Adrenal gland (tissue), 12 donors: Measurements from ENCODE around the gene CACNB4. TPM values are rescaled to one million over a fixed set of nuclear protein-coding genes. Genes with fewer than 3 reads are reported as not detected.

ENCODE experiments used
- DNase-seq, 7 donors: peaks; one replicate each; pipeline ENCODE4 v3.0.0-alpha.2; 2019 to 2020
- H3K27ac ChIP-seq, 5 donors: fragments of 200-600 bp; sonication (generic) in 4 of 5; 1 replicate in 3 of 5; 2 replicates in 2 of 5; pipeline versions ENCODE4 v1.5.1 to v1.8.0; 2016 to 2020; ENCODE audit warnings: mild to moderate bottlenecking in 1 of 5
- H3K27me3 ChIP-seq: fragments of 200-600 bp; 2 replicates; pipeline ENCODE4 v1.8.0; 2021
- H3K36me3 ChIP-seq, 2 donors: fragments of 200-600 bp; replicated peaks in 1 of 2; 1 replicate in 1 of 2; 2 replicates in 1 of 2; pipeline versions ENCODE4 v1.5.1 to v1.8.0; 2018 to 2022
- H3K4me1 ChIP-seq, 2 donors: fragments of 200-600 bp; replicated peaks in 1 of 2; 1 replicate in 1 of 2; 2 replicates in 1 of 2; pipeline versions ENCODE4 v1.5.1 to v1.8.0; 2018 to 2021
- H3K4me3 ChIP-seq, 4 donors: fragments of 200-600 bp; sonication (generic) in 3 of 4; one replicate each; pipeline ENCODE4 v1.5.1; 2016 to 2018
- H3K9me3 ChIP-seq, 3 donors: fragments of 200-600 bp; sonication (generic) in 1 of 3; replicated peaks in 1 of 3; 1 replicate in 2 of 3; 2 replicates in 1 of 3; pipeline versions ENCODE4 v1.5.1 to v1.8.0; 2016 to 2021
- POLR2A ChIP-seq, 2 donors: fragments of 450-650 bp; IDR thresholded peaks; one replicate each; pipeline ENCODE4 v1.6.1; 2017; ENCODE audit warnings: antibody characterized with exemption in 2 of 2, mild to moderate bottlenecking in 2 of 2, moderate library complexity in 1 of 2
- WGBS, 4 donors: extraction: QIAGEN DNeasy Blood & Tissue Kit in 2 of 4; methylation state at CpG; one replicate each; pipeline versions ENCODE4 v1.1.5 to v1.1.7; 2013 to 2017; 5-methylcytosine and 5-hydroxymethylcytosine counted together
- intact Hi-C, 2 donors: fragments of 100-400 bp; cut with DNase I; formaldehyde crosslinking; loops; one replicate each; pipeline versions ENCODE4 v1.14.1 to v1.15.0; 2022 to 2023
- polyA plus RNA-seq, 3 donors: library from polyadenylated mRNA; stranded (reverse); fragments of 200-250 nt in 2 of 3; fragments of 350-450 nt in 1 of 3; fragmentation: Illumina TruSeq in 1 of 3; extraction: RNeasy Lipid Tissue Mini Kit (QIAGEN cat#74804) in 1 of 3; gene quantifications; one replicate each; pipeline ENCODE4 v1.2.3, GENCODE V29; 2013 to 2014
- total RNA-seq, 9 donors: library from RNA; depleted of rRNA in 4 of 9; stranded (reverse); fragments of >200 nt in 4 of 9; fragments of 120-200 nt in 1 of 9; fragmentation: NEBNext Ultra II Directional in 1 of 9; extraction: Animal tissue kit (Norgen Biotek cat#: 25700) in 1 of 9; gene quantifications; one replicate each; pipeline versions ENCODE4 v1.1.0 to v1.2.4, GENCODE V29; 2013 to 2023
- TF ChIP-seq, protein P1 (sequence below), 6 experiments: fragments of 450-650 bp in 4 of 6; fragments of 200-600 bp in 2 of 6; sonication (generic) in 1 of 6; IDR thresholded peaks; 1 replicate in 5 of 6; 2 replicates in 1 of 6; pipeline versions ENCODE4 v1.5.1 to v1.8.0; 2016 to 2021; ENCODE audit warnings: antibody characterized with exemption in 6 of 6, mild to moderate bottlenecking in 2 of 6, moderate library complexity in 1 of 6
- donor health status: healthy with polysubstance abuse.
- donor health status: Bipolar disorder and iron deficiency.
- donor health status: DM: yes; HTN: yes; CAD: no.
- donor health status: DM: no; HTN: no; CAD: no.
- donor health status: DM: no; HTN: no; CAD: no.
- donor health status: DM: yes; HTN: yes; CAD: no.

CACNB4 gene
- total and polyA plus RNA-seq, 12 donors: 0.60 to 8.5 (median 1.9) TPM

DNA sequence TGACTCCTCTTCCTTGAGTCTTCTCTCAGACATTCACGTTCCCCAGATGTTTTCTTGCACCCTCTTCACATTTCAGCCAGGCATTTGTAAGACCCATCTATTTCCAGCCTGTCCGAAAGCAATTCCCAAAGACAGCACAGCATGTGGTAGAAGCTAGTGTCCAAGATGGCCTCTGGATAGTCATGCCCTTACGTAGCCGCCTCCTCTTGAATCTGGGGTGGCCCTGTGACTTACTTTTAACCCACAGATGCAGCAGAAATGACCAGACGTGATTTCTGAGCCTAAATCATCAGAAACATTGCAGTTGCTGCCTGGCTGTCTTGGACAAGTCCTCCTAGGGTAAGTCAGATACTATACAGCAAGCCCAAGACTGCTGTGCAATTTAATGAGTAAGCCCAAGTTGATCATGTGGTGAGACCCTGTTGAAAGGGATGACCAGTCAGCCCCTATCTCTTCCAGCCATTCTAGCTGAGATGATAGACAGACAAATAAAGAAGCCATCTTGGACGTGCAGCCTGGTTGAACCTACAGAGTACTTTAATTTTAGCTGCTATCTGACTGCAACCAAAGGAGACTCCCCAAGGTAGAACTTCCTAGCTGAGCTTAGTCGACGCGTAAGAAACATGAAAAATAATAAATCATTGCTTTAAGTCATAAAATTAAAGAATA is 282.9 kb downstream of the CACNB4 start:
- peaks cover 0 to 29% of the 10 kb centered on the region in 2 donors for H3K36me3 ChIP-seq
- H3K9me3 ChIP-seq: no peaks in the 10 kb centered on the region
- no peaks in the 10 kb centered on the region for H3K27me3 ChIP-seq
- TF ChIP-seq POLR2A (IDR thresholded peaks at IDR 0.05): no peak
- TF ChIP-seq, protein P1, sequence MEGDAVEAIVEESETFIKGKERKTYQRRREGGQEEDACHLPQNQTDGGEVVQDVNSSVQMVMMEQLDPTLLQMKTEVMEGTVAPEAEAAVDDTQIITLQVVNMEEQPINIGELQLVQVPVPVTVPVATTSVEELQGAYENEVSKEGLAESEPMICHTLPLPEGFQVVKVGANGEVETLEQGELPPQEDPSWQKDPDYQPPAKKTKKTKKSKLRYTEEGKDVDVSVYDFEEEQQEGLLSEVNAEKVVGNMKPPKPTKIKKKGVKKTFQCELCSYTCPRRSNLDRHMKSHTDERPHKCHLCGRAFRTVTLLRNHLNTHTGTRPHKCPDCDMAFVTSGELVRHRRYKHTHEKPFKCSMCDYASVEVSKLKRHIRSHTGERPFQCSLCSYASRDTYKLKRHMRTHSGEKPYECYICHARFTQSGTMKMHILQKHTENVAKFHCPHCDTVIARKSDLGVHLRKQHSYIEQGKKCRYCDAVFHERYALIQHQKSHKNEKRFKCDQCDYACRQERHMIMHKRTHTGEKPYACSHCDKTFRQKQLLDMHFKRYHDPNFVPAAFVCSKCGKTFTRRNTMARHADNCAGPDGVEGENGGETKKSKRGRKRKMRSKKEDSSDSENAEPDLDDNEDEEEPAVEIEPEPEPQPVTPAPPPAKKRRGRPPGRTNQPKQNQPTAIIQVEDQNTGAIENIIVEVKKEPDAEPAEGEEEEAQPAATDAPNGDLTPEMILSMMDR (IDR thresholded peaks at IDR 0.05): no peak
- no peak overlapping the region for H3K27ac ChIP-seq
- WGBS, 4 donors: 80 to 85% (median 82%) methylated on average over 7 to 9 of the region's 9 CpGs
- H3K4me1 ChIP-seq: peaks cover 0 to 17% of the 10 kb centered on the region in 2 donors
- intact Hi-C loops: loop anchor here in 1 of 2 donors (10.0 kb wide), 1 partner anchor 209 kb away; no protein-coding TSS in a partner anchor
- no peak for DNase-seq
- no peak overlapping the region for H3K4me3 ChIP-seq

DNA sequence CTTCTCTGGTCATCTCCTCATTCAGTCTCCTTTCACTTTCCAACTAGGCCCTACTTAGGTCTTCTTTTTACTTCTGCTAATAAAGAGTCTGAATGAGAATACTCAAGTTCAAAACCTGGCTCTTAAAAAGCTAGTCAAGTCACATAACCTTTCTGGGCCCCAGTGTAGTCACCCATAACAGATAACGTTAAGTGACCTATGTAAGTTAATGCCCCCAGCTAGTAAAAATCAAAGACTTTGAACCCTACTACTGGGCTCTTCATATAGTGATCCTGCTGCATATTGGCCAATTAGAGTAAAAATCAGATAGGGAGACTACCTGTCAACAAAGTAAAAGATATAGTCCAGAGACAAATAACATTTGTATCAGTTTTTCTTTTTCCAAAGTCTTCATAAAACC is 288.4 kb downstream of the CACNB4 start:
- Histone ChIP-seq H3K4me3 (no peak overlapping the region), H3K4me1 (no peaks in the 10 kb centered on the region), H3K36me3 (peaks cover 0 to 45% of the 10 kb centered on the region in 2 donors), H3K27me3 (no peaks in the 10 kb centered on the region), H3K27ac (no peak overlapping the region), H3K9me3 (no peaks in the 10 kb centered on the region)
- TF ChIP-seq POLR2A (IDR thresholded peaks at IDR 0.05): no peak
- TF ChIP-seq, protein P1 (IDR thresholded peaks at IDR 0.05): no peak
- intact Hi-C loops: loop anchor here in 1 of 2 donors (10.0 kb wide), 1 partner anchor 214 kb away; no protein-coding TSS in a partner anchor
- DNase-seq: no peak
- WGBS, 4 donors: 89 to 100% (median 95%) methylated on average over 1 of the region's 1 CpG

DNA sequence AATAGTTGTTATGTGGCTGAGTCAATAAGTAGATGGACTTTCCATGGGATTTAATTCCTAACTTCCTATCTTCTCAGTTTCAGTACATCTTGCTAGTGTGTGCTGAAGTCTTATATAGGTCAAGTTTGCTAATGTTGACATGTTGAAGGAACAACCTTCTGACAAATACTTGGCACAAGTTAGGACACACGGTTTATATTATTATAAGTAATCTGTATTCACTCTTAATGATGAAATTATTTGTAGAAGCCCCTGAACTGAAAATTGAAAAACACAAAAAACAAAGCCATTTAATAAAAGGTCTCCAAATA is 289.8 kb downstream of the CACNB4 start:
- DNase-seq: no peak
- Histone ChIP-seq H3K27ac (no peak overlapping the region), H3K4me3 (no peak overlapping the region), H3K27me3 (no peaks in the 10 kb centered on the region), H3K4me1 (no peaks in the 10 kb centered on the region), H3K36me3 (peaks cover 0 to 39% of the 10 kb centered on the region in 2 donors), H3K9me3 (no peaks in the 10 kb centered on the region)
- WGBS, 4 donors: 52 to 74% (median 58%) methylated on average over 1 of the region's 1 CpG
- intact Hi-C loops: no loop called here
- TF ChIP-seq, protein P1 (IDR thresholded peaks at IDR 0.05): no peak
- no peak for TF ChIP-seq POLR2A (IDR thresholded peaks at IDR 0.05)

DNA sequence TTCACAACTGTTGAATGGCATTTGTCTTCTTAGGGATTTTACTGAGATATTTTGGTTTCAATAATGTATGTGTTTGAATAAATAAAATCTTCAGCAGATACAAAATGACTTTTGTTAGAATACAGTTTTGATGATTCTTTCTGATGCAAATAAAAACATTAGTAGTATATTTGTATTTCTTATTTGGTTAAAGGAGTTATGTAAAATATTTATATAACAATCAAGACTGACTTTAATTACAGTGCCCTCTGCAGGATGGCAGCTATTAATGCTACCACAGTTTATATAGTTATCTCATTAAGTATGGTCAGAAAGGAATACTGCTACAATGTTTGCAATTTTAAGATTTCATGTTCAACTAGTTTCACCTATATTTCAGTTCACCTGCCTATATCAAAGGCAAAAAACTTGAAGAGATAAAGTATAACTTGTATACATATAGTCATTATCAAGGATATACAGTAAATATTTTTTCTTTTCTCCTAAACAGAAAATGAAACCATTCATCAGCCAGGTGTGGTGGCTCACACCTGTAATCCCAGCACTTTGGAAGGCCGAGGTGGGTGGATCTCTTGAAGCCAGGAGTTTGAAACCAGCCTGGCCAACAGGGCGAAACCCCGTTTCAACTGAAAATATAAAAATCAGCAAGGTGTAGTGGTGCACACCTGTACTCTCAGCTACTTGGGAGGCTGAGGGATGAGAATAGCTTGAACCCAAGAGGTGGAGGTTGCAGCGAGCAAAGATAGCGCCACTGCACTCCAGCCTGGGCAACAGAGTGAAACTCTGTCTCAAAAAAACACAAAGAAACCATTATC is 290.4 kb downstream of the CACNB4 start:
- peaks cover 0 to 34% of the 10 kb centered on the region in 2 donors for H3K36me3 ChIP-seq
- no peaks in the 10 kb centered on the region for H3K9me3 ChIP-seq
- H3K27me3 ChIP-seq: no peaks in the 10 kb centered on the region
- no peak overlapping the region for H3K4me3 ChIP-seq
- WGBS, 4 donors: 87 to 93% (median 89%) methylated on average over 5 of the region's 5 CpGs
- intact Hi-C loops: no loop called here
- no peaks in the 10 kb centered on the region for H3K4me1 ChIP-seq
- peak in 1 of 7 donors; percentile 26 for DNase-seq
- no peak for TF ChIP-seq POLR2A (IDR thresholded peaks at IDR 0.05)
- TF ChIP-seq, protein P1 (IDR thresholded peaks at IDR 0.05): peak; percentile 38 to 67 (median 52)
- H3K27ac ChIP-seq: no peak overlapping the region
